Thyroid gland (tissue), 4 donors: ENCODE measurements around the gene RUSC2.

ENCODE experiments used
- POLR2A ChIP-seq, 2 donors: fragments of 450-650 bp; IDR thresholded peaks; one replicate each; pipeline ENCODE4 v1.6.1; 2017; ENCODE audit warnings: antibody characterized with exemption in 2 of 2, mild to moderate bottlenecking in 2 of 2, moderate library complexity in 1 of 2
- TF ChIP-seq, protein P1 (sequence below), 6 experiments: fragments of 200-600 bp in 3 of 6; fragments of 450-650 bp in 3 of 6; sonication (generic) in 3 of 6; IDR thresholded peaks; one replicate each; pipeline ENCODE4 v1.5.1; 2016 to 2019; ENCODE audit warnings: antibody characterized with exemption in 6 of 6, mild to moderate bottlenecking in 2 of 6, inconsistent platforms in 1 of 6, moderate library complexity in 1 of 6

DNA sequence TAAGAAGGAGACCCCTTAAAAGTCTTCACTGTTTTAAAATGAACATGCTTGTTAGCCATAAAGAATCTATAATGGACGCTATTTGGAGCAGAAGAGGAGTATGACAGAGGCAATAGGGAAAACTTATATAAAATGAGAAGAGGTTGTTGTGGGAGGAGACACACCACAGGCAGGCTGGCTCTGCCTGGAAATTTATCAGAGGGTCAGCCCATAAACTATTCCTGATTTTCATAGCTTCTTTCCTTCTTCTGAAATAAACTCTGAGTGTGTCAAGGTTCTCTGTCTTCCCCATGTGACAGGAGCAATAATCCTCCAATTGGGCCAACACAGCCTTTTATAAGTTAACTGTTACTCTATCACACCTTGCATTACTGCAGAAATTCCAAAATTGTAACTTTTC is 19.6 kb upstream of the RUSC2 start:
- TF ChIP-seq, protein P1, sequence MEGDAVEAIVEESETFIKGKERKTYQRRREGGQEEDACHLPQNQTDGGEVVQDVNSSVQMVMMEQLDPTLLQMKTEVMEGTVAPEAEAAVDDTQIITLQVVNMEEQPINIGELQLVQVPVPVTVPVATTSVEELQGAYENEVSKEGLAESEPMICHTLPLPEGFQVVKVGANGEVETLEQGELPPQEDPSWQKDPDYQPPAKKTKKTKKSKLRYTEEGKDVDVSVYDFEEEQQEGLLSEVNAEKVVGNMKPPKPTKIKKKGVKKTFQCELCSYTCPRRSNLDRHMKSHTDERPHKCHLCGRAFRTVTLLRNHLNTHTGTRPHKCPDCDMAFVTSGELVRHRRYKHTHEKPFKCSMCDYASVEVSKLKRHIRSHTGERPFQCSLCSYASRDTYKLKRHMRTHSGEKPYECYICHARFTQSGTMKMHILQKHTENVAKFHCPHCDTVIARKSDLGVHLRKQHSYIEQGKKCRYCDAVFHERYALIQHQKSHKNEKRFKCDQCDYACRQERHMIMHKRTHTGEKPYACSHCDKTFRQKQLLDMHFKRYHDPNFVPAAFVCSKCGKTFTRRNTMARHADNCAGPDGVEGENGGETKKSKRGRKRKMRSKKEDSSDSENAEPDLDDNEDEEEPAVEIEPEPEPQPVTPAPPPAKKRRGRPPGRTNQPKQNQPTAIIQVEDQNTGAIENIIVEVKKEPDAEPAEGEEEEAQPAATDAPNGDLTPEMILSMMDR (IDR thresholded peaks at IDR 0.05): no peak
- TF ChIP-seq POLR2A (IDR thresholded peaks at IDR 0.05): no peak
